ENCODE data around the gene COL17A1.
A peak's percentile ranks its signal among the peaks of the same experiment; 100 is the strongest.

Gene COL17A1

DNA sequence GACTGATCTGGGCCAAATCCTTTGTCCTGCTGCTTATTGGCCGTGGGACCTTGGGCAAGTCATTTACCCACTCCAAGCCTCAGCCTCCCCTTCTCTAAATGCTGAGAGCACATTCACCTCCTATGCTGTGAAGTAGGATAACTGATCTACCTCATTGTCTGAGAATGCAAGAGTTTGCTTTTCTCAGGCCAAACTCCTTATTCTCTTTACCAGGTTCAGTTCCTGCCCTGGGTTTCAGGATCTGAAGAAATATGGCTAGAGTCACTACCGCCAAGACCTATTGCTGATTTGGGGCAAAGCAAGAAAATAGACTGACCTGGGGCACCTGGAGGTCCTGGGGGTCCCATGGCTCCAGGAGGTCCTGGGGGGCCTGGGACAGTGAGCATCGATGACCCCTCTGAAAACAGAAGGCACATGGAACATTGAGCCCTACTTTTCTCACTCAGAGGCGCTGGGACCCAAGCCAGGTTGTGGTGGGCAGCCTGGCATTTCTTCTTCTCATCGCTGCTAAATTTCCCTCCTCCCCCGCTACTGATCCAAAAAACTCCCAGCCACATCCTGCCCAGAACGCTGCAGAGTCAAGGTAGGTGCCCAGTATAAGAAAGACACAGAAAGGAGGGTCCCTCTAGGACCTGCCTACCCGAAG, 42.4 kb downstream of the COL17A1 start:
- TF ChIP-seq CTCF (IDR thresholded peaks at IDR 0.05; ENCODE audit: low read depth, low read length): no peak
- no peak overlapping the region for H3K4me3 ChIP-seq (ENCODE audit: low read depth, low read length)
- DNase-seq (ENCODE audit: low read depth, low spot score): peak; percentile 22
- in situ Hi-C loops (cut with HindIII; ENCODE audit: low sequenced_read_pairs): no loop called here

DNA sequence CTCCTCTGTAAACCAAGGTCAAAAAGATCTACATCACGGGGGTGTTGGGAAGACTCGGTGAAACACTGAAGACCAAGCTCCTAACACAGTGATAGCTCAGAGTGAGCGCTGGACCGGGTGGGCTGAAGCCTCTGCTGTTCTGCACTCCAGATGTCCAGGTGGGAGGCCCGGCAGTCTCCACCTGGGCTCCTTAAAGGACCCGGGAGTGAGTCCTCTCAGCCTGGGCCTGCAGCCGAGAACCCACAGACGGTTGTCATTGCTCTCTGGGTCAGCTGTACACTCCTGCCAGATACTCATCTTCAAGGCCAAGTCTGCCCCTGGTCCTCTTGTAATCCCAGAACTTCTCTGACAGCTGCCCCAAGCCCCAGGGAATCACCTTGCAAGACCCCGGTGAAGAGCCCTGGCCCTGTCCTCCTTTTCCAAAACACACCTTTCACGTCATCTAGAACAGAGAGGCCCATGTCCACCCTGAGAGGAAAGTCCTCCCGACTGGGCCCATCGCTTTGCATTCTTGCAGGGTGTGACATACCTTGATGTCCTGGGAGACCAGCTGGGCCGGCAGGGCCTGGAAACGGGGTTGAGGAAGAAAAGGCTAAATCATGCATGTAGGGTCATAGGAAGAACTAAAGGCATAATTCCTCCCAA, 43.7 kb downstream of the COL17A1 start:
- no peak for TF ChIP-seq CTCF (IDR thresholded peaks at IDR 0.05; ENCODE audit: low read depth, low read length)
- DNase-seq (ENCODE audit: low read depth, low spot score): no peak
- in situ Hi-C loops (cut with HindIII; ENCODE audit: low sequenced_read_pairs): no loop called here
- no peak overlapping the region for H3K4me3 ChIP-seq (ENCODE audit: low read depth, low read length)

DNA sequence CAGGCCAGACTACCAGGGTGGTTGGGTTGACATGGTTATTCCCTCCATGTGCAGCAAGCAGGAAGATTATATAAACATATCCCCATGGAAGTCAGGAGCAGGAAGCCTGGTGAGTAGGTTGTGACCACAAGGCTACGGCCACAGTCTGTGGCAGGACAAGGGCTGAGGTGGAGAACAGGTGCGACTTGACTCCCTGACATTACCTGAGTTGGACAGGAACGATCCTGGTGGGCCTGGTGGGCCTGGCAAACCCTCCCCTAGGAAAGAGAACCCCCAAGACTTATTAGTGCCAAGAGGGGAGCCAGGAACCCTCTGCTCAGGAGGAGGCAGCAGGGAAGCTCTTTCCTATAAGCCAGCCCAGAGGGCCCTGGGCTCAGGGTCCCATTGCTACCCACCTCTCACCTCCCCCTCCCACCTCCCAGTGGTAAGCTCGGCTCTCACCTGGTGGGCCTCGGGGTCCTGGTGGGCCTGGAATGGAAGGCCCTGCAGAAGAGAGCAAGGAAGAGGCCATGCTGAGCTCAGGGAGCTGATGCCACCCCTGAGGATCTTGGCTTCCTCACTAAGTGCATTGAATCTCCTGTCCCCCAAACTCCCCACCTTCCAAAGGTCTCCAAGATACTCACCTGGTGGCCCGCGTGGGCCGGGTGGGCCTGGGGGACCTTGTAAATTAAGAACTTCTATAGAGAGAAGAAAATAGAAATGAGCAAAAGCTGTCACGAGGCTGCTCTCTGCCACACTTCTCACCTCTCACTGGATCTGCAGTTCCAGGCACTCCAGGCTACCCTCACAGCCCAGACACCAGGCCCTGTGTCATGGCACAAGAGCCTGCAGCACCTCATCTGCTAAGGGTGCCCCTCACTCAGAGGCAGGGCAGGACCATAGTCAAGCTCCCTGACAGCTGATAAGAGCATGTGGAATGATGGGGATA, 44.6 kb downstream of the COL17A1 start:
- in situ Hi-C loops (cut with HindIII; ENCODE audit: low sequenced_read_pairs): no loop called here

DNA sequence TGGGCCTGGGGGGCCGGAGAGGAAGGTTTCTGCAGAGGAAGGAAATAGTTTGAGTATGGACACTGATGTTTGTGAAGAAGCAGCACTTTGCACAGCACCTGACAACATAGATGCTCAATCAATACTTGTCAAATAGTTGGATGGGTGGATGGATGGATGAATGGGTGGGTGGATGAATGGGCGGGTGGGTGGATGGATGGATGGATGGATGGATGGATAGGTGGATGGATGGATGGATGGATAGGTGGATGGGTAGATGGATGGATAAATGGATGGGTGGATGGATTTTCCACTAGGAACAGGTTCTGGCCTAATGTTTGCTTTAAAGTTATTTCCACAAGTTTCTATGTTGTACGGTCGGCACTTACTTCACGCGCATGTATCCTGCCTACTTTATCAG, 45.3 kb downstream of the COL17A1 start:
- in situ Hi-C loops (cut with HindIII; ENCODE audit: low sequenced_read_pairs): no loop called here
- no peak overlapping the region for H3K4me3 ChIP-seq (ENCODE audit: low read depth, low read length)
- no peak for TF ChIP-seq CTCF (IDR thresholded peaks at IDR 0.05; ENCODE audit: low read depth, low read length)
- no peak for DNase-seq (ENCODE audit: low read depth, low spot score)

More for the DNA sequence above, 44.6 kb downstream of the COL17A1 start:
- no peak overlapping the region for H3K4me3 ChIP-seq (ENCODE audit: low read depth, low read length)
- no peak for DNase-seq (ENCODE audit: low read depth, low spot score)
- TF ChIP-seq CTCF (IDR thresholded peaks at IDR 0.05; ENCODE audit: low read depth, low read length): no peak

DNA sequence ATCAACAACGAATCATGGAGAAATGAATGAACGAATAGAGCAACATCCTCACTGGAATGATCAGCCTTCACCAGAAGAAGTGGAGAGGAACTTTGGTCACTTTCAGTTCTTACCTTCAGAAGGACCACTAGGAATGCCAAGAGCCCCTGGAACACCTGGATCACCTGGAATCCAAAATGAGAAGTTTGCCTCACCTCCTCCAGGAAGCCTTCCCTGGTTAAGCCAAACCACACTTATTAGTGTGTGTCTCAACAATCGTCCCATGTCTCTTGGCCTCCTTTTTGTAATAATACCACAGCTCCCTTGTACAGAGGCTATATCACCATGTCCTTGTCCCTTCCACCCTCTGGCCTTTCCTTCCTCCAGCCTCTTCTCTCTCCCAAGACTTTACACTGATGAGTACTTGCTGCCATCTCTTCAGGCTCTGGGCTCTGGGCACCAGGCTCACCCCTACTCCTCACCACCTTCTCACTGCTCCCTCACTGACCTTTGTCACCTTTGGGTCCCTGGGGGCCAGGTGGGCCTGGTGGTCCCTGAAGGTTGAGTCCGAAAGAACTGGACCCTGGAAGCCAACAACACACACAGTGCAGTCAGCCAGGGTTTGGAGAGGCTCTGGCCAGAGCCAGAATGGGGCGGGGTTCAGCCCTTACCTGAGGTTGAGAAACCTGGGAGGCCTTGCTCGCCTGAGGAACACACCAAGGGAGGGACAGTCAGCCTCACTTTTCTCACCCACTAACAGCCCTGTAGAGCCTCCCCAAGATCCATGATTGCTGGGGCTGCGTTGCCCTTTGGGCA, 46.5 kb downstream of the COL17A1 start:
- in situ Hi-C loops (cut with HindIII; ENCODE audit: low sequenced_read_pairs): no loop called here

More for the DNA sequence above, 46.5 kb downstream of the COL17A1 start:
- TF ChIP-seq CTCF (IDR thresholded peaks at IDR 0.05; ENCODE audit: low read depth, low read length): no peak
- no peak overlapping the region for H3K4me3 ChIP-seq (ENCODE audit: low read depth, low read length)
- DNase-seq (ENCODE audit: low read depth, low spot score): no peak
